ENCODE results near the gene DENND6B. TPM values are rescaled to one million over a fixed set of nuclear protein-coding genes. Genes with fewer than 3 reads are reported as not detected.
"Not testable (repeated sequence)": the region's sequence is repeated elsewhere in the genome, so short reads cannot be mapped to it uniquely, and the experiment has no call there.

DENND6B gene
- polyA plus RNA-seq, 3 donors = 11.9 to 21.1 (median 16.8) TPM

GRCh38 chr22:50342651-50343540 lies 16.1 kb upstream of the DENND6B start, which contains the start of gene PPP6R2:
TSS of gene PPP6R2 (plus strand) at chr22:50343327. CDS start at chr22:50393909, 50,582 bp downstream.
- DNase-seq (ENCODE audit: extremely low read depth in 1 of 11, low read depth in 9 of 11, low spot score in 4 of 11) = peak in 7 of 11 donors; percentile 26 to 72 (median 62)

DNA sequence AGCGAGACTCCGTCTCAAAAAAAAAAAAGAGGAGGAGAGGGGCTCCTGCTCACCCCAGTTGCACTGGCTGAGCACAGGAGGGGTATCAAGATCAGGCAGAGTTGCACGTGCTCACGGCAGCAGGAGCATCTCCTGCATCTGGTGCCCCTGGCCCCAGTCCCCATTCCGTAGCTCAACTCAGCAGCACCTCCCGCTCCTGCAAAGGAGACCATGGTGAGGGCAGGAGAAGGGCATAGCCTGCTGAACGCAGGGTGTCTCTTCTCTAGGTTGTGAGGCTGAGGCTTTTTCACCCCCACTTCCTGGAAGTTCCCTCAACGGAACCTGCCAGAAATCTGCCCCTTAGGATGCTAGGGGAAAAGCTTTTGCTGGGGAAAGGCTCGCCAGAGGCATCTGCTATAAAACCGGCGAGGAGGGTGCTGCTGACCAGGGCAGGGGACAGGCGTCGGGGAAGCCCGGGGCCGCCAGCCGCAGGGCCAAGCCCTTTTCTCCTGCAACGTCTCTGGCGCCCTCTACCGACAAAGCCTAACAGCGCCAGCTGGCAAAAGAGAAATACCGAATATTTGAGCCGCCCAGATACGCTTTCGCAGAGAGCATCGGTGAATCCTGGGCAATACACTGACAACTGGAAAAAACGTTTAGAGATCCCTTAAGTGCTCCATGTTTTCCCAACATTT lies 15.3 kb upstream of the DENND6B start:
- DNase-seq (ENCODE audit: extremely low read depth in 1 of 11, low read depth in 9 of 11, low spot score in 4 of 11) = peak; percentile 72 to 88 (median 79)

DNA sequence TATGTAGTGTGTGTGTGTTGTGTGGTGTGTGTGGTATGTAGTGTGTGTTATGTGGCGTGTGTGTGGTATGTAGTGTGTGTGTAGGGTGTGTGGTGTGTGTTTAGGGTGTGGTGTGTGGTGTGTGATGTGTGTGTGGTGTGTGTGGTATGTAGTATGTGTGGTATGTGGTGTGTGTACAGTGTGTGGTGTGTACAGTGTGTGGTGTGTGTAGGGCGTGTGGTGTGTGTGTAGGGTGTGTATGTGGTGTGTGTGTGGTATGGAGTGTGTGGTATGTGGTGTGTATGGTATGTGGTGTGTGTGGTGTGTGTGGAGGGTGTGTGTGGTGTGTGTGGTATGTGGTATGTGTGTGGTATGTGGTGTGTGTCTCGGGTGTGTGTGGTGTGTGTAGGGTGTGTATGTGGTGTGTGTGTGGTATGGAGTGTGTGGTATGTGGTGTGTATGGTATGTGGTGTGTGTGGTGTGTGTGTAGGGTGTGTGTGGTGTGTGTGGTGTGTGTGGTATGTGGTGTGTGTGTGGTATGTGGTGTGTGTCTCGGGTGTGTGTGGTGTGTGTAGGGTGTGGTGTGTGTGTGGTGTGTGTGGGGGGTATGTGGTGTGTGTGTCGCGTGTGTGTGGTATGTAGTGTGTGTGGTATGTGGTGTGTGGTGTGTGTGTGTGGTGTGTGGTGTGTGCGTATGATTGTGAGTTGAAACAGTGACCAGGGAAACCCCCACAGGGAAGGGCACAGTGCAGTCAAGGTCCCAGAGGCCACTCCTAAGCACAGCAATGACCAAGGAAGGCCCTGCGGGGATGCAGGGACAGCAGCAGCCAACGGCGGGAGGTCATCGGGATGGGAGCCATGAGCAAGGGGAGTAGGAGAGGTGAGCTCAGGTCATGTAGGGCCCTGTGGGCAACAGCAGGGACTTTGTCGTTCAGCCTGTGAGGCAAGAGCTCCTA lies 13.4 kb upstream of the DENND6B start:
- DNase-seq (ENCODE audit: extremely low read depth in 1 of 11, low read depth in 9 of 11, low spot score in 4 of 11) = no peak

- DNase-seq (ENCODE audit: extremely low read depth in 1 of 11, low read depth in 9 of 11, low spot score in 4 of 11) = no peak
Observed at GRCh38 chr22:50338860-50339462, 12.1 kb upstream of the DENND6B start.

DNA sequence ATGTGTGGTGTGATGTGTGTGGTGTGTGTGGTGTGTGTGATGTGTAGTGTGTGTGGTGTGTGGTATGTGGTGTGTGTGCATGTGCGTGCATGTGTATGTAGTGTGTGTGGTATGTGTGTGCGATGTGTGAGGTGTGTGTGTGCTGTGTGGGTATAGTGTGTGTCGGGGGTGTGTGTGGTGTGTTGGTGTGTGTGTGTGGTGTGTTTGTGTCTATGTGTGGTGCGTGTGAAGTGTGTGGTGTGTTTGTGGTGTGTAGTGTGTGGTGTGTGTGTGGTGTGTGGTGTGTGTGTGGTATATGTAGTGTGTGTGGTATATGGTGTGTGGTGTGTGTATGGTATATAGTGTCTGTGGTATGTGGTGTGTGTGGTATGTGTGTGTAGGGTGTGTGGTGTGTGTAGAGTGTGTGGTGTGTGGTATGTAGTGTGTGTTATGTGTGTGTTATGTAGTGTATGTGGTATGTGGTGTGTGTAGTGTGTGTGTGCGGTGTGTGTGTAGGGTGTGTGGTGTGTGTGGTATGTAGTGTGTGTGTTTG lies 11.3 kb upstream of the DENND6B start:
- no peak for DNase-seq (ENCODE audit: extremely low read depth in 1 of 11, low read depth in 9 of 11, low spot score in 4 of 11)

GRCh38 chr22:50337262-50338041 lies 10.6 kb upstream of the DENND6B start:
- no peak for DNase-seq (ENCODE audit: extremely low read depth in 1 of 11, low read depth in 9 of 11, low spot score in 4 of 11)

- not testable (repeated sequence) for DNase-seq (ENCODE audit: extremely low read depth in 1 of 11, low read depth in 9 of 11, low spot score in 4 of 11)
Observed at GRCh38 chr22:50334433-50334832, 7.6 kb upstream of the DENND6B start.

DNA sequence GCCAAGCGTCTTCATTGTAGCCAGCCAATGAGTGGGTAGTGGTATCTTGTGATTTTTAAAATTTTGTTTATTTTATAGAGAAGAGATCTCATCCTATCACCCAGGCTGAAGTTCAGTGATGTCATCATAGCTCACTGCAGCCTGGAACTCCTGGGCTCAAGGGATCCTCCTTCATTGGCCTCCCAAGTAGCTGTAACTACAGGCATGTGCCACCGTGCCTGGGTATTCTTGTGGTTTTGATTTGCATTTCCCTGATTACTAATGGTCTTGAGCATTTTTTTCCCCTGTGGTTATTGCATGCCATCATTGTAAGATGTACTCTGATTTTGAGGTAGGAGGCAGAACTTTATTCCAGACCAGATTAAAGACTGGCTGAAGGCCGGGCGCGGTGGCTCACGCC lies 2.4 kb upstream of the DENND6B start:
- no peak for DNase-seq (ENCODE audit: extremely low read depth in 1 of 11, low read depth in 9 of 11, low spot score in 4 of 11)

- no peak for DNase-seq (ENCODE audit: extremely low read depth in 1 of 11, low read depth in 9 of 11, low spot score in 4 of 11)
Observed at GRCh38 chr22:50327711-50328019, 853 bp upstream of the DENND6B start.

DNA sequence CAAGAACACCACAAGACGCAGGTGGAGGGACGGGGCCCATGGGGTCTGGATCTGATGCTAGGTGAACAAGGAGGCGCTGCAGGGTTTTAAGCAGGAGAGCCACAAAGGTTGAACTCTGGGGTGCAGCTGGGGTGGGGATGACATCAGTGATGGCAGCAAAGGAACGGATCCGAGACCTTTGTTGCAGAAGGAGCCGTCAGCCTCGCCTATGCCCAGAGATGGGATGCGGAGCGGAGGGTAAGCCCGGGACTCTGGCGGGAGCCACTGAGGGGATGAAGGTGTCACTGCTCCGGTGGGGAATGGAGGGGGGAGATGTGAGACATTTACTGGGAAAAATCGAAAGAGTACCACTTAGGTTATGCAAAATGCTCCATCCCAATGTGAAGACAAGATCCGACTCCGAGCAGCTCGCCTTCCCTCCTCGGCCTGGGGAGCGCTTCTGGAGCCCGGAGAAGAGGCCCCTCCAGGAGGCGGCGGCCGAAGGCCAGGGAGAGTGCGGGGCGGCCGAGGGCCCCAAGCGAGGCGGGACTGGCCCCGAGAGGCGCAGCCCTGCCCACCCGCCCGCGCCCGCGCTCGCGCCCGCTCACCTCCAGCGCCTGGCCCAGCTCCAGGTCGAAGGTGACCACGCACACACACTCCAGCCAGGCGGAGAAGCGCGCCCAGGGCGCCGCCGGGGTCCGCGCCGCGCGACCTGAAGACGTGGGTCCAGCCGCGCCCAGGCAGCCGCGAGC lies 422 bp downstream of the DENND6B start:
- no peak for DNase-seq (ENCODE audit: extremely low read depth in 1 of 11, low read depth in 9 of 11, low spot score in 4 of 11)

GRCh38 chr22:50325444-50326224 lies 1.2 kb downstream of the DENND6B start:
- no peak for DNase-seq (ENCODE audit: extremely low read depth in 1 of 11, low read depth in 9 of 11, low spot score in 4 of 11)

DNA sequence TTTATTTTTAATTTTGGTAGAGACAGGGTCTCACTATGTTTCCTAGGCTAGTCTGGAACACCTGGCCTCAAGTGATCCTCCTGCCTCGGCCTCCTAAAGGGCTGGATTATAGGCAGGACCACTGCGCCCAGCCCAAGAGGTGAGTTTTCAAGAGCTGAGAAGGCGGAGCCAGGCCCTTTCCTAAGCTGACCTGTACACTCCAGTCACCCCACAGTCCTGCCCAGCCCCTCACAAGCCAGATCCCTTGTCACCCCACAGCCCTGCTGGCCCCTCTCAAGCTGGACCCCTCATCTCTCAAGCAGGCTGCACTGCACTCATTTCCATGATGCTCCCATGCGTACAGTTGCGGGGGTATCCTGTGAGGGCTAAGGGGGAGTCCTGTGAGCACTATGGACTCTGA lies 2.9 kb downstream of the DENND6B start:
- DNase-seq (ENCODE audit: extremely low read depth in 1 of 11, low read depth in 9 of 11, low spot score in 4 of 11) = no peak

DNA sequence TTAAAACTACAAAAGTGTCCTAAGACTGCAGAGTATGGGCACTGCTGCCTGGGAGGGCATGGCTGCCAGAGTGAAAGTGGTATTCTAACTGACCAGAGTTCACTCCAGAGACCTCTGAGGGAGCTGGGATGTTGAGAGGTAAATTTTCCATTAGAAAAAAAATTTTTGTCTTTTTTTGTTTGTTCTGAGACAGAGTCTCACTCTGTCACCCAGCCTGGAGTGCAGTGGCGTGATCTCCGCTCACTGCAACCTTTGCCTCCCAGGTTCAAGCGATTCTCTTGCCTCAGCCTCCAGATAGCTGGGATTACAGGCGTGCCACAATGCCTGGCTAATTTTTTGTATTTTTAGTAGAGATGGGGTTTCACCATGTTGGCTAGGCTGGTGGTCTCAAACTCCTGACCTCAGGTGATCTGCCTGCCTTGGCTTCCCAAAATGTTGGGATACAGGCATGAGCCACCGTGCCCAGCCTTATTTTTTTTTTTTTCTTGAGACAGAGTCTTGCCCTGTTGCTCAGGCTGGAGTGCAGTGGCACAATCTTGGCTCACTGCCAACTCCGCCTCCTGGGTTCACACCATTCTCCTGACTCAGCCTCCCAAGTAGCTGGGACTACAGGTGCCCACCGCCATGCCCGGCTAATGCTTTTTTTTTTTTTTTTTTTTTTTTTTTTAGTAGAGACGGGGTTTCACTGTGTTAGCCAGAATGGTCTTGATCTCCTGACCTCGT lies 4.3 kb downstream of the DENND6B start:
- not testable (repeated sequence) for DNase-seq (ENCODE audit: extremely low read depth in 1 of 11, low read depth in 9 of 11, low spot score in 4 of 11)

DNA sequence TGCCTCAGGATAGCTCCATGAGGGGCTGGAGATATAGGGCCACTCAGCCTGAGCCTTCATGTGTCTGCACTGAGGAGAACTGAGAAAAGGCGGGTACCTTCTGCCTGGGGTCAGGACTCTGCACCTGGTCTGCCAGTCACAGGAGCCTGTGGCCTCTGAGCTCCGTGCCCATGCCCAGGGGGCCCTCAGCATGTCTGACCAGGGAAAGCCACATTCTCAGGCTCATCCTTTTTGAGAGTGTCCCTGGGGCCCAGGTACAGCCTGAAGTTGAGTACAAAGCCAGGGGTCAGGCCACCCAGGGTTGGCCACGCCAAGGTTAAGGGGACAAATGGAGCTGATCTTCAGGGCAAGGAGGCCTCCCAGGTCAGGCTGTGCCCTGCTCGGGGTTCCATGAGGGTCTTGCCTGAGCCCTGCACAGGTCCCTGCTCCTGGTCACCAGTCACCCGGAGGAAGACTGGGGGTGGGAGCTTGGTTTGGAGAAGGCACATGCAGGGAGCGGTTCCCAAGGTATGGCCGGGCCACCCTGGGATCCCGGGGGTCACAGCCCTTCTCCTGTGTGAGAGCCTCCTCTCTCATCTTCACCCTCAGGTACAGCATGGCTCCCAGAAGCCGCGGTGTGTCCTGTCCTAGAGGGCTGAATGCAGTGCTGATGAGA lies 6.0 kb downstream of the DENND6B start:
- no peak for DNase-seq (ENCODE audit: extremely low read depth in 1 of 11, low read depth in 9 of 11, low spot score in 4 of 11)

DNA sequence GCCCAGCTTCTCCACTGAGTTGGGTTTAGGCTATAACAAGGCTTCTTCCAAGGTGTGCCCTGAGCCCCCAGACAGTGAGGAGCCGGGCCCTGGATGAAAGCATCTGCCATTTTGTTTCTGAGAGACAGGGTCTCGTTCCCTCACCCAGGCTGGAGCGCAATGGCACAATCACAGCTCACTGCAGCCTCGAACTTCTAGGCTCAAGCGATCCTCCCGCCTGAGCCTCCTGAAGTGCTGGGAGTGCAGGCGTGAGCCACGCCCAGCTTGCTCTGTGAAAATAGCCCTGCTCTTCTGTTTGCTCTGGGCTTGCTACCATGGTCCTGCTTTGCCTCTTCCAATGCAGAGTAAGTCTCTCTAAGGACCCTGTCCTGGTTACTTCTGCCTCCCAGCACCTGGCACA lies 6.7 kb downstream of the DENND6B start:
- no peak for DNase-seq (ENCODE audit: extremely low read depth in 1 of 11, low read depth in 9 of 11, low spot score in 4 of 11)

All from renal cortex interstitium (tissue), 11 donors.